GM23338 (cell line): Measurements from ENCODE around the gene RPL26. TPM values are rescaled to one million over a fixed set of nuclear protein-coding genes. Genes with fewer than 3 reads are reported as not detected.
"Not testable (repeated sequence)": the region's sequence is repeated elsewhere in the genome, so short reads cannot be mapped to it uniquely, and the experiment has no call there.

Source experiments
- ATAC-seq: fragments of 200-7000 bp; cut with Tn5 transposase; 3 replicates; pipeline ENCODE4 v1.9.1; 2020
- DNase-seq: peaks from one replicate; pipeline ENCODE4 v3.0.0-alpha.2; 2015; ENCODE audit warnings: low spot score
- H2AFZ ChIP-seq: fragments of 200-600 bp; sonication (generic); 2 replicates; pipeline ENCODE4 v1.8.0; 2016; ENCODE audit warnings: antibody characterized with exemption, mild to moderate bottlenecking, moderate library complexity
- H3F3A ChIP-seq: fragments of 200-600 bp; sonication (generic); replicated peaks from 2 replicates; pipeline ENCODE4 v1.8.0; 2017; ENCODE audit warnings: antibody characterized with exemption, mixed run types, low read depth
- H3K27ac ChIP-seq: fragments of 200-600 bp; sonication (generic); 2 replicates; pipeline ENCODE4 v1.6.1; 2016; ENCODE audit warnings: low read depth
- H3K27me3 ChIP-seq: fragments of 200-600 bp; sonication (generic); 2 replicates; pipeline ENCODE4 v1.8.0; 2016; ENCODE audit warnings: mild to moderate bottlenecking, mixed run types, moderate library complexity; ENCODE audit not compliant: insufficient read depth
- H3K36me3 ChIP-seq: fragments of 200-600 bp; sonication (generic); 2 replicates; pipeline ENCODE4 v1.8.0; 2016; ENCODE audit warnings: mild to moderate bottlenecking; ENCODE audit not compliant: insufficient read depth
- H3K4me1 ChIP-seq: fragments of 200-600 bp; sonication (generic); 2 replicates; pipeline ENCODE4 v1.8.0; 2016; ENCODE audit warnings: mild to moderate bottlenecking, moderate library complexity; ENCODE audit not compliant: insufficient read depth
- H3K4me2 ChIP-seq: fragments of 200-600 bp; sonication (generic); 2 replicates; pipeline ENCODE4 v1.7.1; 2017; ENCODE audit warnings: mixed run types
- H3K4me3 ChIP-seq: fragments of 200-600 bp; sonication (generic); 2 replicates; pipeline ENCODE4 v1.6.1; 2016; ENCODE audit warnings: mixed run types
- H3K79me2 ChIP-seq: fragments of 200-600 bp; sonication (generic); replicated peaks from 2 replicates; pipeline ENCODE4 v1.8.0; 2017; ENCODE audit warnings: mild to moderate bottlenecking; ENCODE audit not compliant: insufficient read depth
- H3K9me2 ChIP-seq: fragments of 200-600 bp; sonication (generic); 2 replicates; pipeline ENCODE4 v1.8.0; 2017; ENCODE audit not compliant: insufficient read depth
- H4K20me1 ChIP-seq: fragments of 200-600 bp; sonication (generic); replicated peaks from 2 replicates; pipeline ENCODE4 v1.8.0; 2017; ENCODE audit warnings: mild to moderate bottlenecking; ENCODE audit not compliant: insufficient read depth
- H3K27ac Mint-ChIP-seq: 2 replicates; pipeline ENCODE4 v1.8.0; 2020; ENCODE audit warnings: inconsistent platforms, mild to moderate bottlenecking, moderate library complexity, mixed read lengths
- H3K27me3 Mint-ChIP-seq: 3 replicates; pipeline ENCODE4 v1.8.0; 2022; ENCODE audit warnings: low read depth, mild to moderate bottlenecking, moderate library complexity, mixed read lengths, inconsistent platforms; ENCODE audit not compliant: insufficient read depth, poor library complexity
- H3K36me3 Mint-ChIP-seq: 3 replicates; pipeline ENCODE4 v1.8.0; 2021; ENCODE audit warnings: low read depth, mild to moderate bottlenecking, inconsistent platforms, moderate library complexity, mixed read lengths
- H3K4me1 Mint-ChIP-seq: 3 replicates; pipeline ENCODE4 v1.8.0; 2020; ENCODE audit warnings: mild to moderate bottlenecking, inconsistent platforms, mixed read lengths
- H3K4me3 Mint-ChIP-seq: 3 replicates; pipeline ENCODE4 v1.8.0; 2021; ENCODE audit warnings: moderate library complexity, mild to moderate bottlenecking, inconsistent platforms, mixed read lengths
- H3K9me3 Mint-ChIP-seq: 3 replicates; pipeline ENCODE4 v1.8.0; 2020; ENCODE audit warnings: moderate library complexity, mild to moderate bottlenecking, inconsistent platforms, mixed read lengths
- EZH2 ChIP-seq: fragments of 200-600 bp; sonication (generic); IDR thresholded peaks from one replicate; pipeline ENCODE4 v1.8.0; 2017; ENCODE audit warnings: antibody characterized with exemption, mild to moderate bottlenecking, low read depth; ENCODE audit not compliant: unreplicated experiment
- JUNB ChIP-seq: IDR thresholded peaks from one replicate; pipeline ENCODE4 v1.6.1; 2016; ENCODE audit warnings: antibody characterized with exemption; ENCODE audit not compliant: unreplicated experiment
- NANOG ChIP-seq: IDR thresholded peaks from 2 replicates; pipeline ENCODE4 v1.6.1; 2016; ENCODE audit warnings: antibody characterized with exemption, borderline replicate concordance
- POLR2AphosphoS5 ChIP-seq: IDR thresholded peaks from 2 replicates; pipeline ENCODE4 v1.6.1; 2016; ENCODE audit warnings: antibody characterized with exemption, low read depth
- STAT1 ChIP-seq: IDR thresholded peaks from one replicate; pipeline ENCODE4 v1.6.1; 2016; ENCODE audit warnings: antibody characterized with exemption; ENCODE audit not compliant: unreplicated experiment
- ZNF114 ChIP-seq: fragments of 250-450 bp; sonication (Bioruptor Pico); IDR thresholded peaks from 2 replicates; pipeline ENCODE4 v1.5.0; 2020; ENCODE audit warnings: mild to moderate bottlenecking, moderate library complexity
- ZNF331 ChIP-seq: fragments of 250-450 bp; sonication (Bioruptor Pico); IDR thresholded peaks from 2 replicates; pipeline ENCODE4 v1.5.0; 2020; ENCODE audit warnings: low read depth, mild to moderate bottlenecking, moderate library complexity
- polyA plus RNA-seq: library from polyadenylated mRNA; unstranded; fragments of >200 nt; fragmentation: Nextera tagmentation; extraction: Ambion mirVana; gene quantifications from 2 replicates; pipeline ENCODE4 v1.2.1, GENCODE V29; 2016
- total RNA-seq: library from RNA; depleted of rRNA; stranded (reverse); fragments of >200 nt; shearing (Covaris generic); gene quantifications from 2 replicates; pipeline ENCODE4 v1.2.3, GENCODE V29; 2014
- TF ChIP-seq, protein P1 (sequence below), 2 experiments: fragments of 200-600 bp in 1 of 2; sonication (generic) in 1 of 2; conservative IDR thresholded peaks; 2 replicates each; pipeline versions ENCODE4 v1.5.1 to v1.6.1; 2016 to 2017; ENCODE audit warnings: antibody characterized with exemption in 2 of 2, low read depth in 2 of 2, mild to moderate bottlenecking in 2 of 2, moderate library complexity in 1 of 2
- TF ChIP-seq, protein P2 (sequence below): IDR thresholded peaks from 2 replicates; pipeline ENCODE4 v1.6.1; 2016; ENCODE audit warnings: antibody characterized with exemption

Gene RPL26
- total and polyA plus RNA-seq, 2 experiments from 2014 or later = 2,274 to 3,158 TPM

DNA sequence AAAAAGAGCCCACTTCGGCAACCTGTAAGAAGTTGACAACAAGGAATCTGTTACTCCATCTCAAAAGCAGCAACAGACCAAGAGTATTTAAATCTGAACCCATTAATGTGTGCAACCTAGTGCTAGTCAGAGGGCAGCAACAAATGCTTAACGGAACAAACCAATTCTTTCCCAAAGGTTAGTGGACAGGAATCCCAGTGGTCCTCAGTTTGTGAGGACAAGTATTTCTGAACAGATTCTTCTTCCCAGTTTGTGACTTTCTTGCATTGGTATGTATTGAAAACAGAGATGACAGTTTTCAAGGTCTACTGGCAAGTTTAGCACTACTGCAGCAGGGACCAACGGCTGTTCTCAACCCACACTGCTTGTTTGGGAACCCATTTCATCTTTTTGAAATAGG lies 2.9 kb downstream of the RPL26 start:
- H3K4me1 ChIP-seq = peaks cover 34% of the 10 kb centered on the region
- peaks cover 46% of the 10 kb centered on the region for H3K4me1 Mint-ChIP-seq
- peak overlapping the region; percentile 100 for H3K4me3 Mint-ChIP-seq
- H3K9me3 Mint-ChIP-seq = peaks cover 3% of the 10 kb centered on the region; the same call in 1 of the 3 replicates
- H3K27me3 ChIP-seq = no peaks in the 10 kb centered on the region
- H3K27ac ChIP-seq = peak overlapping the region; percentile 99
- H3K79me2 ChIP-seq = peaks cover 46% of the 10 kb centered on the region
- H3K9me2 ChIP-seq = no peaks in the 10 kb centered on the region
- no peak overlapping the region for H2AFZ ChIP-seq
- peaks cover 54% of the 10 kb centered on the region for H3K36me3 ChIP-seq
- TF ChIP-seq EZH2 (no peak), STAT1 (no peak), JUNB (no peak), POLR2AphosphoS5 (no peak), ZNF114 (CRISPR knock-in tag) (no peak), NANOG (no peak), ZNF331 (no peak)
- TF ChIP-seq, protein P1, sequence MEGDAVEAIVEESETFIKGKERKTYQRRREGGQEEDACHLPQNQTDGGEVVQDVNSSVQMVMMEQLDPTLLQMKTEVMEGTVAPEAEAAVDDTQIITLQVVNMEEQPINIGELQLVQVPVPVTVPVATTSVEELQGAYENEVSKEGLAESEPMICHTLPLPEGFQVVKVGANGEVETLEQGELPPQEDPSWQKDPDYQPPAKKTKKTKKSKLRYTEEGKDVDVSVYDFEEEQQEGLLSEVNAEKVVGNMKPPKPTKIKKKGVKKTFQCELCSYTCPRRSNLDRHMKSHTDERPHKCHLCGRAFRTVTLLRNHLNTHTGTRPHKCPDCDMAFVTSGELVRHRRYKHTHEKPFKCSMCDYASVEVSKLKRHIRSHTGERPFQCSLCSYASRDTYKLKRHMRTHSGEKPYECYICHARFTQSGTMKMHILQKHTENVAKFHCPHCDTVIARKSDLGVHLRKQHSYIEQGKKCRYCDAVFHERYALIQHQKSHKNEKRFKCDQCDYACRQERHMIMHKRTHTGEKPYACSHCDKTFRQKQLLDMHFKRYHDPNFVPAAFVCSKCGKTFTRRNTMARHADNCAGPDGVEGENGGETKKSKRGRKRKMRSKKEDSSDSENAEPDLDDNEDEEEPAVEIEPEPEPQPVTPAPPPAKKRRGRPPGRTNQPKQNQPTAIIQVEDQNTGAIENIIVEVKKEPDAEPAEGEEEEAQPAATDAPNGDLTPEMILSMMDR (conservative IDR thresholded peaks at IDR 0.05; ENCODE audit: low read depth in 2 of 2) = no peak
- TF ChIP-seq, protein P2, sequence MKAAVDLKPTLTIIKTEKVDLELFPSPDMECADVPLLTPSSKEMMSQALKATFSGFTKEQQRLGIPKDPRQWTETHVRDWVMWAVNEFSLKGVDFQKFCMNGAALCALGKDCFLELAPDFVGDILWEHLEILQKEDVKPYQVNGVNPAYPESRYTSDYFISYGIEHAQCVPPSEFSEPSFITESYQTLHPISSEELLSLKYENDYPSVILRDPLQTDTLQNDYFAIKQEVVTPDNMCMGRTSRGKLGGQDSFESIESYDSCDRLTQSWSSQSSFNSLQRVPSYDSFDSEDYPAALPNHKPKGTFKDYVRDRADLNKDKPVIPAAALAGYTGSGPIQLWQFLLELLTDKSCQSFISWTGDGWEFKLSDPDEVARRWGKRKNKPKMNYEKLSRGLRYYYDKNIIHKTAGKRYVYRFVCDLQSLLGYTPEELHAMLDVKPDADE = no peak
- H4K20me1 ChIP-seq = peaks cover 32% of the 10 kb centered on the region
- no peak for DNase-seq
- H3K27ac Mint-ChIP-seq = no peak overlapping the region; the same call in 1 of the 2 replicates
- peak overlapping the region; percentile 85; the same call in 1 of the 2 replicates for H3K4me2 ChIP-seq
- ATAC-seq = no peak
- H3K4me3 ChIP-seq = peak overlapping the region; percentile 93
- H3K27me3 Mint-ChIP-seq = peaks cover 18% of the 10 kb centered on the region
- peaks cover 60% of the 10 kb centered on the region for H3F3A ChIP-seq
- peaks cover 78% of the 10 kb centered on the region for H3K36me3 Mint-ChIP-seq

DNA sequence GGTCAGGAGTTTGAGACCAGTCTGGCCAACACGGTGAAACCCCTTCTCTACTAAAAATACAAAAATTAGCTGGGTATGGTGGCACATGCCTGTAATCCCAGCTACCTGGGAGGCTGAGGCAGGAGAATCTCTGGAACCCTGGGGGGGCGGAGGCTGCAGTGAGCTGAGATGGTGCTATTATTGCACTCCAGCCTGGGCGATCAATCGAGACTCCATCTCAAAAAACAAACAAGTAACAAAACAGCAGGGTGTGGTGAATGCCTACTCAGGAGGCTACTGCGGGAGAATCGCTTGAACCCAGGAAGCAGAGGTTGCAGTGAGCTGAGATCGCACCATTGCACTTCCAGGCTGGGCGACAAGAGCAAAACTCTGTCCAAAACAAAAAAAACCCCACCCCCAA lies 4.9 kb downstream of the RPL26 start:
- not testable (repeated sequence) for H3K27ac Mint-ChIP-seq, H3K27me3 ChIP-seq, H3K4me3 Mint-ChIP-seq, DNase-seq, H3K9me2 ChIP-seq, ATAC-seq, H3K27me3 Mint-ChIP-seq, H3K9me3 Mint-ChIP-seq, H3K4me3 ChIP-seq, H2AFZ ChIP-seq
- Histone ChIP-seq H4K20me1 (peaks cover 32% of the 10 kb centered on the region), H3K4me2 (peak overlapping the region; percentile 35; the same call in 1 of the 2 replicates), H3K4me1 (peaks cover 34% of the 10 kb centered on the region), H3K79me2 (peaks cover 46% of the 10 kb centered on the region), H3F3A (peaks cover 60% of the 10 kb centered on the region), H3K36me3 (peaks cover 54% of the 10 kb centered on the region), H3K27ac (peak overlapping the region; percentile 99)
- H3K36me3 Mint-ChIP-seq = peaks cover 81% of the 10 kb centered on the region
- peaks cover 39% of the 10 kb centered on the region for H3K4me1 Mint-ChIP-seq
